CD4-positive, alpha-beta T cell treated with Interleukin-2 at 100 ng/mL for 4 hours (primary cell): ENCODE measurements around the gene PSMD9.
"Not testable (repeated sequence)": the region's sequence is repeated elsewhere in the genome, so short reads cannot be mapped to it uniquely, and the experiment has no call there.

Experiments used
- DNase-seq: peaks from one replicate; pipeline ENCODE4 v3.0.0-alpha.2; 2020; ENCODE audit warnings: low spot score

The PSMD9 gene

DNA sequence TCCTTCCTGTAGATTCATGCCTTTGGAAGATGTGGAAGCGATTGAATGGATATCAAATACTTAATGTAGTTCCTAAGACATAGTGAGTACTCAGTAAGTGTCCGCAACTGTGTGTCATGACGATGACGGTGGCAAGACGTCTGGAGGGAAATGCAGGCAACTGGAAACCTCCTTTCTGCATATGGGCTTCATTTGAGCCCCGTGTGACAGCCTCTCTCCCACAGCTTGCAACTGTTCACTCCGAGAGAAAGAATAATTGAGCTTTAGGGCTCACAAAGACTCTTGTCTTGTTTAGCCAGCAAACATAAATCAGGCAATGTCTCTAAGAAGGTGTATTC is 36.7 kb downstream of the PSMD9 start:
- DNase-seq = no peak

DNA sequence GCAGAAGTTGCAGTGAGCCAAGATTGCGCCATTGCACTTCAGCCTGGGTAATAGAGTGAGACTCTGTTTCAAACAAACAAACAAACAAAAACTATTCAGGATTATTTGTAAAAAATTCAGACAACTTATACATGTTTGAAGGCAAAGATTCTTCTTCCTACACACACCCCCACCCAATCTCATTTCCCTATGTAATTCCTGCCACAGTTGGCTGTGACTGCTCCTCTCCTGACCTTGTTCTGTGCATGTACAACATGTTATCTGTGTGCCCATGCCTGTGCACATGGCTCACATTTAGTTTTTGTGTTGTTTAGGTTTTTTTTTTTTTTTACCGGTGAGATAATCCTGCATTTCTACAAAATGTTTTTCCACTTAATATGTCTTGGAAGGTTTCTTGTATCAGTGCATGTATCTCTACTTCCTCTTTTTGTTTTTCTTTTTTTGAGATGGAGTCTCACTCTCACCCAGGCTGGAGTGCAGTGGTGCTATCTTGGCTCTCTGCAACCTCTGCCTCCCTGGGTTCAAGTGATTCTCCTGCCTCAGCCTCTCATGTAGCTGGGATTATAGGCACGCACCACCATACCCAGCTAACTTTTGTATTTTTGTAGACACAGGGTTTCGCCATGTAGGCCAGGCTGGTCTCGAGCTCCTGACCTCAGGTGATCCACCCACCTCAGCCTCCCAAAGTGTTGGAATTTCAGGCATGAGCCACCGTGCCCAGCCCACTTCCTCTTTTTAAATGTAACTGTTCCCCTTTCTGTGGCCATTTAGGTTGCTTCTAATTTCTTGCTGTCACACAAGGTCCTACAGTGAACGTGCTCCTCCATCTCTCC is 38.5 kb downstream of the PSMD9 start:
- no peak for DNase-seq

DNA sequence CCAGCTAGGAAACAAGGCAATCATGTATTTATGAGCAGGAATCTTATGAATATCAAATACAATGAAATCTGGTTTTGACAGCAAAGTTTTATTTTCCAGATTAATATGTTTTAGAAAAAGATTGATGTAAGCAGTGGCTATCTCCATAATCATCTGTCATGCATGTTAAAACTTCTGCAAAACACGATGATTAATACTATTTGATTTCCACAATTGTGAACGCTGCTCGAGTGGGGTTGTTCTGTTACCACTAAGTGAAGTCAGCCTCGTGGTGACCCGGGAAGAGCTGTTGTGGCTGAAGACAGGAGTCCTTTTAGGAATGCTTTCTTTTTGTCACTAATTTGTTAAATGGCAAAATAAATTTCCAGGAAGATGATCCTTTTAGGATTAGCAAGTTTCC is 39.2 kb downstream of the PSMD9 start:
- DNase-seq = no peak

DNA sequence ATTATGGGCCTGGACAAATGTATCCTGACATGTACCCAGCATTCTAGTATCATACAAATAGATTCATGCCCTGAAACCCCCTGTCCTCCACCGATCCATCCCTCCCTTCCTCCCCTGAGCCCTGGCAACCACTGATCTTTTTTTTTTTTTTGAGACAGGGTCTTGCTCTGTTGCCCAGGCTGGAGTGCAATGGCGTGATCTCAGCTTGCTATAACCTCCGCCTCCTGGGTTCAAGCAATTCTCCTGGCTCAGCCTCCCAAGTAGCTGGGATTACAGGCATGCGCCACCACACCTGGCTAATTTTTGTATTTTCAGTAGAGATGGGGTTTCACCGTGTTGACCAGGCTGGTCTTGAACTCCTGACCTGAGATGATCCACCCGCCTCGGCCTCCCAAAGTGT is 41.0 kb downstream of the PSMD9 start:
- DNase-seq = not testable (repeated sequence)

DNA sequence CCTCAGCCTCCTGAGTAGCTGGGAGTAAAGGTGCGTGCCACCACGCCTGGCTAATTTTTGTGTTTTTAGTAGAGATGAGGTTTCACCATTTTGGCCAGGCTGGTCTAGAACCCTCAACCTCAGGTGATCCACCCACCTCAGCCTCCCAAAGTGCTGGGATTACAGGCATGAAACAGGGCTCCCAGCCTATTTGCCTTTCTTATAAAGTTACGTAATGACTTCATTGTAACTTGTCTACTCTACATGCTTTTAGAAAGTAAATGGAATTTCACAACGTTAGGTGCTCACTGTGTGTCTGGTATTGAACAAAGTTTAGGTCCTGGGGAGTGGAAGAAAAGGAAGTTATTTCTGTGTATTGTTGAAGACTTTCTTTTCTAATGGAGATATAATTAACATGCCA is 42.3 kb downstream of the PSMD9 start:
- no peak for DNase-seq

DNA sequence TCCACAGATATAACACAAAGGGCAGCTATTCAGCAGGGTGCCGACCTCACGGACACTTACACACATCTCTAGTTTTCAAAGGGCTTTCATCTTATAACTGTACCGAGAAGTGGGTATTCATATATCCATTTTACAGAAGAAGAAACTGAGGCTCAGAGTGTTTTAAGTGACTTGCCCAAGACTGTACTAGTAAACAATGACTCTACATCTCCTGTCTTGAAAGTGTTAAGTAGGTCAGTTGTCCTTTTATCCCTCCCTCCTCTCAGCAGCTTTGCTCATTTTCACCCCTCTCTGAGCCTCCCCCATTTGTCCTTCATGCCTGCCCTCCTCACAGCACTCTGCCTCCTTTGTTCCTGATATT is 43.6 kb downstream of the PSMD9 start:
- DNase-seq = no peak

DNA sequence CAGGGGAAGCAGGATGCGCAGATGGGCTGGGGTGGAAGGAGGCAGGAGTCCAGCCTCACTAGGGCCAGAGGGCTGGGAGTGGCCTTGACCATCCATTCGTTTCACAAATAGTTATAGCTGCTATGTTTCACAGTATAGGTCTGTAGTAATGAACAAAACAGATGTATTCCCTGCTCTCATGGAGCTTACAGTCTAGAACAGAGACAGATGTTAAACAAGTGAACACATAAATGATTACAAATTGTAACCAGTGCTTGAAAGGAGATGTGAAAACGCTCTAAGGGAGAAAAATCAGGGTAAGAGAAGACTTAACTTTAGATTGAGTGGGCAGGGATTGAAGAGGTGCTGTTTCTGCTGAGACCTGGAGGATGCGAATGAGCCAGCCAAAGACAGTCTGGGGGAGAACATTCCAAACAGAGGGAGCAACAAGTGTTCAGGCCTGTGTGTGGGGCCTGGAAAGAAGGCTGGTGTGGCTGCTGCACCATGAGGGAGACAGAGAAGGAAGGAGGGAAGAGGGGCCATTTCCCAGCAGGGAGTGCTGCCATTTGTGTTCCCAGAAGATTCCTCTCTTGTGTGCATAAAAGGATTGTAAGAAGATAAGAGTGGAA is 44.4 kb downstream of the PSMD9 start:
- DNase-seq = no peak

DNA sequence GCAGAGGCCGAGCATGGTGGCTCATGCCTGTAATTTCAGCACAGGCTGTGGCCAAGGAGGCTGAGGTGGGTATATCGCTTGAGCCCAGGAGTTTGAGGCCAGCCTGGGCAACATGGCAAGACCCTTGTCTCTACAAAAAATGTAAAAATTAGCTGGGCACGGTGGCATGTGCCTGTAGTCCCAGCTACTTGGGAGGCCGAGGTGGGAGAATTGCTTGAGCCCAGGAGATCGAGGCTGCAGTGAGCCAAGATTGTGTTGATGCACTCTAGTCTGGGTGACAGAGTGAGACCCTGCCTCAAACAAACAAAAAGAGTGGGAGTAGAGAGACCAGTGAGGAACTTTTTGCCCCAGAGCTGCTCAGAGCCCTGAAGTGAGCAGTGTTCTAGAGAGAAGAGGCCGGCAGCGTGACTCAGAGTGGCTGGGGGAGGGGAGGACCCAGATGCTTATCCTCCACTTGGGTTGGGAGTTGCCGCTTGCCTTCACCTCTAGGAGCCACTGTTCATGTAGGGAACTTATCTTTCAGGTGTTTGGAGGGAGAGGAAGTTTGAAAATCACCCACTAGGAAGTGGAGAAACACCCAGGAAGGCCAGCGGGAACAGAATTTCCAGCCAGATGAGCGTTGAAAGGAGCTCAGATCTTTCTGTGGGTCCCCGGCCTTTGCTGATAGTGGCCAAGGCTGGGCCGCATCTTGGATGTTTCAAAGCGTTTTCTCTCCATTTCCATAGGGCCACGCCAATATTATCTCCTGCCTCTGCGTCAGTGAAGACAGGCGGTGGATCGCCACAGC is 45.1 kb downstream of the PSMD9 start:
- no peak for DNase-seq

DNA sequence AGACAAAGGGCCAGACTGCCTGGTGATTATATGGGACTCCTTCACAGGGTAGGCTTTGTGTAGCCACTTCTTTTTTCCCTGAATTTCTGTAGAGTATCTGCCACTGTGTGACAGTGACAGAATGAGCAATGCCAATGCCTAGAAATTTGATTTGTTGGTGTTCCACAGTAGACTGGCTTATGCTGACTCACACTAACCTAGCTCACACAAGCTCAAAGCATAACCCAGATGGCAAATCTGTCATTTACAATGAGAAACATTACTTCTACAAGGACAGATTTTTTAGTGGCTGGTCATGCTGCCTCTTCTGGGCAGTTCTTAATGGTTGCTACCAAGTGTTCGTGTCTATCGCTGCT is 45.7 kb downstream of the PSMD9 start:
- no peak for DNase-seq

DNA sequence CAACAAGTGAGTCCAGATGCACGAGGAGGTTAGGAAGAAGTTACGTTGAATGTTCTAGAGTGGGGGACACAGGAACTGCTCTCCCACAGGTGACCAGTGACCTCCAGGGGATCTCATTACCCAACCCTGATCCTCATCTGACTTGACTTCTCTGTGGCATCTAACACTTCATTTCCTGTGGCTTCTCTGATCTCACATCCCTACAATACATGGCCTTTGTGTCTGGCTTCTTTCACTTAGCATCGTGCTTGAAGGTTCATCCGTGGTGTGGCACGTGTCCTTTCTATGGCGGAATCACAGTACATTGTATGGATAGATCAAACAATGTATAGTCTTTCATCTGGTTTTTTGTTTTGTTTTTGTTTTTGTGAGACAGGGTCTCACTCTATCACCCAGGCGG is 49.1 kb downstream of the PSMD9 start:
- DNase-seq = no peak

DNA sequence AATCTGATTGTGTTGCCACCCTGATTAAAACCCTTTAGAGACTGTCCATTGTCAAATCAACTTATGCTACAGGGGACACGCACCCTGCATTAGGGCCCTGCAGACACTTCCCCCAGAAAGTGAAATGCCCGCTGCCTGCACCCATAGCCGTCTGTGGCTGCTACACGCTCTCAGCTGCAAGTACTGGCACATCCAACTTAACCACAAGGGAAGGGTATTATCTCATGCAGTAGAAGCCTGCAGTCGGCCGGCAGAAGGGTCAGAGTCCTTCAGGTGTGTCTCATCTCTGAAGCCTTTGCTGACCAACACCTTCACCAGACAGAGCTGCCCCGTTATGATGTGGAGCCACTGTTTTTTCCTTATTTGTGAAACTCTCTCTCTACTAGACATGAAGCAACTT is 50.6 kb downstream of the PSMD9 start:
- no peak for DNase-seq

DNA sequence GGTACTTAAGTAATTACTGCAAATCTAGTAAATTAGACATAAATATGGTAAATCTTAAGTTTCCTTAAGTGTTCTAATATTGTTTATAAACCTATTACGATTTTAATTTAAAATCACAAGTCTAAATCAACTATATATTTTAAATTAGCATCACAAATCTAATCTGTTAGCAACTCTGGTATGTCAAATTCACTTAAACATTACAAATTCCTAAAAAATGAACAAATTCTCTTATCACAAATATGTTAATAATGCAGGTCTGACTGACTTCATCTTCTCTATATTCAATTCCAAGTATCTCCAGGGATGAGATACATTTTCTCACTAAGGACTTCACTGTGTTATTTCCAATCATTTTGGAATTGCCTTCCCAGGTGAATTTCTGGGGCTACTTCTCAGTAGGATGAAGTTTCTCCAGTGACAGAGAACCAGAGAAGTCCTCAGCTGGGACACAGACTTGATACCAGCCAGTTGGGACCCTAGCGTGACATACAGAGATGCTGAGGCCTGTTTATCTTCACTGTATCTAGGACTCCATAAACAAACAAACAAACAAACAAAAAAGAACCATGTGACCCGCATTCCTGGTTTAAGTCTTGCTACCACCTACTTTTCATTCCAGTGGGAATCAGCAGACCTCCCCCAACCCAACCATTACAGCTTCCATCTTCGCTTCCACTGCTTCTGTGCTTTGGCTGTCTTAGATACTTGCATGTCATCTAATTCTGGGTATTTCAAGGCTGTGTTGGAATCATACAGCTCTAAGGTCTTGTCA is 51.6 kb downstream of the PSMD9 start:
- no peak for DNase-seq

DNA sequence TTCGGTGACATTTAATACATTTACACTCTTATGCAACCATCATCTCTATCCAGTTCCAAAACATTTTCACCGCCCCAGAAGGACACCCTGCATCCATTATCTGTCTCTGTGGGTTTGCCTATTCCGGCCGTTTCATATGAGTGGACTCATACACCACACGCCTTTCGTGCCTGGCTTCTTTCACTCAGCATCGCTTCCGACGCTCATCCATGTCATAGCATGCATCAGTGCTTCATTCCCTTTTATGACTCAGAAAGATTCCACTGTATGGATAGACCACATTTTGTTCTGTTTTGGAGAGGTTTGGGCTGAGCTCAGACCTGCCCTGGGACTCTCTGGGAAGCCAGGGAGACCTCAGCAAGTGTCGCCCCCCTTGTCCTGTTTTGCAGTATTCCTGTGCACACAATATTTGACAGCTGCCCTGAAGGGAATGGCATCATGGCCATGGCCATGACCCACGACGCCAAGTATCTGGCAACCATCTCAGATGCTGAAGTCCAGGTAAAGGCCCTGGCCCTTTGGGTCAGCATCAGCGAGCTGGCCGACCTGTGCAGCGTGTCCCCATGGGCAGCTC is 53.6 kb downstream of the PSMD9 start:
- DNase-seq = no peak

DNA sequence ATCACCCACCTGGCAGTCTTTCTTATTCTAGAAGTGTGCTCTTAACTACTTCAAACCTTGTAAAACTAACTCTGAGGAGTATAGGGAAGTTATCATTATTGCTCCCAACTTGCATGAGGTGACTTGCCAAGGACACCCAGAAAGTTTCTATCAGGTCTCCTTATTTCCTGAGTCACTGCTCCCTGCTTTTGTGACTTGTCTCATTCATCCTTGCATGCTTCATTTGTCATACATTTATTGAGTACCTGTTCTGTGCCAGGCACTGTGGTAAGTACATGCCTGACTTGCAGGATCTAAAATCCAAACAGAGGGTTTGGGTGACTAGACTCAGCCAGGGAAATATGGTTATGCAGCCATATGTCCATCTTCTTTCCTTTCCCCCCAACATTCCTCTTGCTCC is 55.3 kb downstream of the PSMD9 start:
- no peak for DNase-seq

DNA sequence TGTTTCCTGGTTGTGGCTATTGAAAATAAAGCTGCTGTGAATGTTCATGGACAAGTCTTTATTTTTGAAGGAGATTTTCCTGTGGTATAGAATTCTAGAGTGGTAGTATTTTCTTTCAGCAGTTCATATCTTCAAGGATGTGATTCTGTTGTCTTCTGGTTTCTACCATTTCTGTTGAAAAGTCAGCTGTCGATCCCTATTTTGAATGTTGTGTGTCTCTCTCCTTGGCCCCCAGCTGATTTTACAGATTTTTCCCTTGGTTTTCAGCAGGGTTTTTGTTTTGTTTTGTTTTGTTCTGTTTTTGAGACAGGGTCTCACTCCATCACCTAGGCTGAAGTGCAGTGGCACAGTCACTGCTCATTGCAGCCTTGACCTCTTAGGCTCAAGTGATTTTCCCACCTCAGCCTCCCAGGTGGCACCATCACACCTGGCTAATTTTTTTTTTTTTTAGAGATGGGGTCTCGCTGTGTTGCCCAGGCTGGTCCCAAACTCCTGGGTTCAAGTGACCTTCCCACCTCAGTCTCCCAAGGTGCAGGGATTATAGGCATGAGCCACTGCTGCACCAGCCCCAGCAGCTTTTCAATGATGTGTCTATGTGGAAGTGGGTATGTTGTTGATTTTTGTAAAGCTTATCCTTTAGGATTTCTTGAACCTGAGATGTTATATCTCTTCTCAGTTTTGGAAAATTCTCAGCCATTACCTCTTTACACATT is 57.9 kb downstream of the PSMD9 start:
- no peak for DNase-seq

DNA sequence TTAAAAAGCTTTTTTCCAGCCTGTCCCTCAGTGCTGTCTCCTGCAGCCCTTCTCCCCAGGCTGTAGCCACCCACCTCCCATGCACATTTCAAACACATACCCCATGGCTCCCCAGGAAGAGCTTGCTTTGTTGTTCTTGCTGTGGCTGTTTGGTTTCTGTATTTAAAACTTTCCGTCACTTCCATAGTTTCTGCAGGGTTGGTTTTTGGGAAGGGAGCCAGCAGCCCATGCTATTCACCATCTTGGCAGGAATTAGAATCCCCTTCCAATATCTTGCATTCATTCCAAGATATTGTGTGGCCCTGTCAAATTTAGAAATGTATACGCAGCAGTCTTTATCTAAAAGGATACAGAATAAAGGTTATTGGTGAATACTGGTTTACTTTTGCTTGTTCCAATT is 59.4 kb downstream of the PSMD9 start:
- no peak for DNase-seq

DNA sequence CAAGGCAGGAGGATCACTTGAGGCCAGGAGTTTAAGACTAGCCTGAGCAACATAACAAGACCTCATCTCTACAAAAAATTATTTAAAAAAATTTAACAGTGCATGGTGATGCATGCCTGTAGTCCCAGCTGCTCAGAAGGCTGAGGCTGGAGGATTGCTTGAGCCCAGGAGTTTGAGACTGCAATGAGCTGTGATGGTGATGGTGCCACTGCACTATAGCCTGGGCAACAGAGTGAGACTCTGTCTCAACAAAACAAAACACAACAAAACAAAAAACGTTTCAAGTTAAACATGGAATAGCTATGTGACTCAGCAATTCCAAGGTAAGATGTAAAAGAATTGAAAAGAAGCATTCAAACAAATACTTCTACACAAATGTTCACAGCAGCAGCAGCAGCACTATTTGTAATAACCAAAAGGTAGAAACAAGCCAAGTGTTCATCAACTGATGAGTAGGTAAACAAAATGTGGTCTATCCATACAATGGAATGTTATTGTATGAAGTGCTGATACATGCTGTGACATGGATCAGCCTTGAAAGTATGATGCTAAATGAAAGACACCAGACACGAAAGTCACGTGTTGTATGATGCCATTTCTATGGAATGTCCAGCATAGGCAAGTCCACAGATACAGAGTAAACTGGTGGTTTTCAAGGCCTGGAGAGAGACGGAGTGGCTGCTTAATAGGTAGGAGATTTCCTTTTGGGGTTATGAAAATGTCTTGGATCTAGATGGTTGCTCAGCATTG is 61.2 kb downstream of the PSMD9 start:
- no peak for DNase-seq

DNA sequence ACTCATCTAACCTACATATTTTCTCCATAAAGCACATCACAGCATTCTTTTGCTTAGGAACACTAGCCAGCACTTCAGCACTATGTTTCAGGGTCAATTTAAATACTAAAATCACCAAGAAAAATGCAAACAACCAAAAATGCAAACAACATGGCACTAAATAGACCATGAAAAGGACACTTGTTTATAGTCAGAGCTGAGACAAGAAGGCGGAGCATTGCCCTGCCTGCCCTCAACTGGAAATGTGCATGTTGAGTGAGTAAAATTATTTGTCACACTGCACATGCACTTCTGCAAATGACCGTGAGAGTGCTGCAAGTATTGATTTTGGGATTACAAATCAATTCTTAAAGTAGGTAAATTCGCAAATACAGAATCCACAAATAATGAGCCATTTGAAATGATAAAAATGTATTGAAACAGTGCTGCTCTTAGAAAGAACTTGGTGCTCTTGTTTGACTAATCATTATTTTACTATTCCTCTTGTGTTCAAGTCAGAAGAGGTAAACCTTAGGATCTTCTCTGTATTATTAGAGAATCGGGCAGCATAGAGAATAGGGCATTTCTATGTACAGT is 64.6 kb downstream of the PSMD9 start:
- DNase-seq = no peak

DNA sequence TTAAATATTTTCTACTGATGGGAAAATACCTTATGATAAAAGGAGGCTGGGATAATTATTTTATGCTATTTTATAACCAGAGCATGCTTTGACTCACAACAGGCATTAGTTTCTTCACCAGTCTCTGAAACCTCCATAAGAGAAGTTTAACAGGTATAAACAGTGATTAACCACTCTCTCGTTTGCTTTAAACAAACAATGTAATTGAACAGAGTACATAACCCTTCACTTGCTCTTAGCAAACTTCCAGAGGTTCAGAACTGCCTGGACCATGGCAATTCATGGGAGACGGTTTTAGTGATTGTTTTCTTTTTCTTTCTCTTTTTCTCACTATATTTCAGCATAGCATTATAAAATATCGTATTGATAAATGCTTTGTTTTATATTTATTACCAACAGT is 65.1 kb downstream of the PSMD9 start:
- DNase-seq = no peak
